ENCODE results near the gene DDX1.

GRCh38 chr2:15619938-15620337 lies 28.3 kb downstream of the DDX1 start:
- no peak for TF ChIP-seq POLR2A (IDR thresholded peaks at IDR 0.05; ENCODE audit: low read depth, low read length)
- TF ChIP-seq POLR2AphosphoS5 (IDR thresholded peaks at IDR 0.05; ENCODE audit: low read depth, low read length), result no peak
- TF ChIP-seq SPI1 (IDR thresholded peaks at IDR 0.05; ENCODE audit: low read depth, low read length), result no peak
